KBM-7 (cell line): ENCODE measurements around the gene SPTLC2.
A peak's percentile ranks its signal among the peaks of the same experiment; 100 is the strongest.
"Not testable (repeated sequence)": the region's sequence is repeated elsewhere in the genome, so short reads cannot be mapped to it uniquely, and the experiment has no call there.

Experiments used
- DNase-seq: peaks from one replicate; pipeline ENCODE4 v3.0.0-alpha.2; 2015
- in situ Hi-C: fragments of 300-500 bp; cut with MboI; formaldehyde crosslinking; loops from 2 replicates; pipeline ENCODE4 v1.14.3; 2020; ENCODE audit warnings: low sequenced_read_pairs, low pct_unique_long_range_greater_than_20kb, mixed read lengths

SPTLC2 gene

DNA sequence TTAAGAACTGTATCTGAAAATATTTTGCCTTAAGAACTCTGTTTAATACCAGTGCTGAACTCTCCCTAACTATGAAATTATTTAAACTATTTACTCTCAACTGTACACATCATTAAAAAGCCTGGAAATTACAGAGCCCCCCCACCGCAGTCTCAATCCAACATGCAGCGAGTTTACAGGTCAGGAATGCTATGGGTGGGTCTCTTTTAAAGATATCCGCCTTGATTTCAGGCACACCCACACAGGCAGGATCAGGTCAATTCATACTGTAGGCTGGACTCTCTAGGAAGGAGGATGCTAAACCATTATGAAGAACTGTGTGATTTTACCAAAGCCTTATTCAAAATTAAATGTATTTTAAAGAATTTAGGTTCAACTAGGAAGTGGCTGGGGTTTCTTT is 16.5 kb downstream of the SPTLC2 start:
- in situ Hi-C loops = no loop called here
- DNase-seq = no peak

DNA sequence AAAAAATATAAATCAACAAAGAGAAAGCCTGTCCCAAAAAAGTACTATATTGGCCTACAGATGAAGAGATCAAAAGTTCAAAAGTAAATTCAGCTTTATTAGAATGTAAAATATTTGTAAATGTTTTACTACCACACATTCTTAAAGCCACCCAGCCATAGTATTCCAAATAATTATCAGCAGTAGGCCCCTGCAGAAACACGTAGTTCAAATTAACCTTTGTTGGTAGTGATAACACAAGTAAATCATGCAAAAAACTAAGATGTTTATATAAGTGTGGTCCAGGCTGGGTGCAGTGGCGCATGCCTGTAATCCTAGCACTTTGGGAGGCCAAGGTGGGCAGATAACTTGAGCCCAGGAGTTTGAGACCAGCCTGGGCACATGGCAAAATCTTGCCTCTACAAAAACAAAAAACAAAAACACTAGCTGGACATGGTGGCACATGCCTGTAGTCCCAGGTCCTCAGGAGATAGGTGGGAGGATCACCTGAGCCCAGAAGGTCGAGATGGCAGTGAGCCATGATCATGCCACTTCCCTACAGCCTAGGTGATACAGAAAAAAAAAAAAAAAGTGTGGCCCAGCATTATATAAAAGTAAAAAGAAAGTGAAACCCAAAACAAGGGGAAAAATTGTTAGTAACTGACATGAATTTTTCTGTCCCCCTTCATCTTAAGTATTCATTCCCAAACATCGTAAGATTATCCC is 17.9 kb downstream of the SPTLC2 start:
- DNase-seq = no peak
- in situ Hi-C loops = no loop called here

GRCh38 chr14:77593501-77593961 is 22.9 kb downstream of the SPTLC2 start:
- in situ Hi-C loops = no loop called here
- DNase-seq = peak; percentile 95

GRCh38 chr14:77590845-77591485 is 25.5 kb downstream of the SPTLC2 start:
- in situ Hi-C loops = no loop called here
- DNase-seq = no peak

DNA sequence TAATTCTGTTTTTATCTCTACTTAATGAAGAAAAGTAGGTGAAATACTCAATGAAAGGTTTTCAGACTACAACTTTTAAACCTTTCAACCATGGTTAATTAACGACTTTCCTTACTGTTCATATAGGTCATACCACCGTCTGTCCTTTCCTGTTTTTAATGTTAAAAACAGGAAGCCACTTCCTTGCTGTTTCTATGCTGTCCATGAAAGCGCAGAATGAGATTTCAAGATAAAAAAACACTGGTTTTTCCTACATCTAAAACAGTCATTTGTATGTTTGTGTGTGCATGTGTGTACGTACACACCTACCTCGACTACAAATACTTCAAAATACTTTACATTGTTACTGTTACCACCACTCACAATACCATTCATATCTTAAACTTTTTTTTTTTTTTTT is 27.3 kb downstream of the SPTLC2 start:
- in situ Hi-C loops = no loop called here
- peak; percentile 66 for DNase-seq

- in situ Hi-C loops, DNase-seq: not testable (repeated sequence)
Observed at GRCh38 chr14:77588411-77589025, 27.9 kb downstream of the SPTLC2 start.

DNA sequence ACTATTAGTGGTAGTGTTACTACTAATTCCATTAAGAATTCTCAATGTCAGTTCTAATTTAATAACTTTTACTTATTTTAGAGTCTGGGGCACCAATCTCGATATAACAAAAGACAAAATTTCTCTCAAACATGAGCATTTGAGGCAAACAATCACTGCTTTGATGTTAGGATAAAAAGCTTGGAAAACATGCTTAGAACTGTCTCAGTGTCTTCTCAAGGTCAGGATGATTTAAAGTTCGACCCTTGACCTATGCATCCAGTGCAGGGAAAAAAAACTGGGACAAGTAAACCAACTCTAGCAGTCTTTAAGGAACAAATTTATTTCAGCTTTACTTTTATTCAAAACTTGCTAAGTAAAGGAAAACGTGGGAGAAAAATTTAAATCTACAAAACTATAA is 31.1 kb downstream of the SPTLC2 start:
- in situ Hi-C loops = no loop called here
- DNase-seq = no peak

DNA sequence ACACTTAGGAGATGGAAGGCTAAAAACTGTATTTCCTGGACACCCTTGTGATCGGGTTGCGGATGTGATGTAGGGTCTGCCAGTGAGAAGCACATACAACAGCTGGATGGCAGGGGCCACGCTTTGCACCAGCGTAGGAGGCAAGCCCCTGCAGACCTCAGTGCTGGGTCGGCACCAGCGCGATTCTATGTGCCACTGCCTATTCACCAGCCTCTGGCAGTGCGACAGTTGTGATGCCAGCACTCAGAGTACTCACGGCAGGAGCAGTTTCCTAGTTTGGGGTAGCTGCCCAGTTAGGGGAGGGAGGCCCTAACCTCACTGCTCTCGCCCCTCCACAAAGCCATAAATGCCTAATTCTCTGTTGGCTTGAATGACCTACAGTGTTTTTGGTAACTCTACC is 31.6 kb downstream of the SPTLC2 start:
- in situ Hi-C loops = no loop called here
- no peak for DNase-seq

DNA sequence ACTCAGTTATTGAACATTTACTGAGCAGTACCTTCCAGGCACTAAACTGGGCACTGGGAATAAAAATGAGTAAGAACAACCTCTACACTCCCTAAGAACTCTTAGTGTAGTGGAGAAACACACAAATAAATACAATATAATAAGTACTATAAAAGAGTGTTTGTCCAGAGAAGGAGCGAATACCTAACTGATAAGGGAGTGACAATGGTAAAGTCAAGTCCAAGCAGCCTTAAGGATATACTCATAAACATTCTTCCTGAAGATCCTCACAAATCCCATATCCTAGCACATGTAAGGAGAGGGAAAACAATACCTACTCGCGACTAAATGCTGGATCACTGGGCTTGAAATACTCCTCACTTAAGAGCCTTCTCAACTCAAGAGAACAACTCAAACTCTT is 32.8 kb downstream of the SPTLC2 start:
- DNase-seq = no peak
- in situ Hi-C loops = no loop called here

DNA sequence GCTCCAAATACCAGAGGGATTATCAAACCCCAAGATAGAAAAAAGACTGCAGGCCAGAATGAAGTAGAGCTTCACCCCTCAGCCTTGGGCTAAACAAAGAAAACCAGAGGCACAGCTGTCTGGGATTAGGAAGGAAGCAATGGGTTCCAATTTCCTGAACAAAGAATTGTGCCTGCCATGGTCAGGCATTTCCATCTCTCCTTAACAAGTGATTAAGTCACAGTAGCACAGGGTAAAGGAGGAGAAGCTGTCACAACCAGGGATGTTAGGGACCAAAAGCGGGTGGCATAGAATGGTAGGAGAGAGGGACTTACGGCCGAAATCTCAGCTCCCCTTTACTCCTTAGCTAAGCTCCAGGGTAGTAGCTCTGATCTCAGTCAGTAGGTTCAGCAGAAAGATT is 33.9 kb downstream of the SPTLC2 start:
- in situ Hi-C loops = no loop called here

DNA sequence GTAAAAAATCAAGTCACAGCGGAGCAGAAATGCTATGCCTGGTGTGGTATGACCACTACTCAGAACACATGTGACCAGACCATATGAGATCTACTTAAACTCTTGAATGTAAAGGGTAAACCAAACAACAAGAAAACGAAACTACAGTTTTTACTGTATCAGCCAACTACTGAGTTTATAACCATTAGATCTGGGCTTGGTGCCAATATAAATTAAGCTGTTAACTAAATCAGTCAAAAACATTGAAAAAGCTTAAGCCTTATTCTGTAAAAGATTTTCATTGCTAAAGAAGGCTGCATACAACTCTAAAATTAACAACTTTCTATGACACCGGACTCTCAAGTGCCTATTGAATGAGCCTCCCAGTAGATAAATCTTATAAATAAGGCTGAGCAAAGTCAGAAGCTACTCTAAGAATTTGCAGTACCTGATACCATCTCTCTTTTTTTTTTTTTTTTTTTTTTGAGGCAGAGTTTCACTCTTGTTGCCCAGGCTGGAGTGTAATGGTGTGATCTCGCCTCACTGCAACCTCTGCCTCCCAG is 35.4 kb downstream of the SPTLC2 start:
- in situ Hi-C loops = no loop called here
- DNase-seq = no peak

More for the DNA sequence above, 33.9 kb downstream of the SPTLC2 start:
- no peak for DNase-seq

DNA sequence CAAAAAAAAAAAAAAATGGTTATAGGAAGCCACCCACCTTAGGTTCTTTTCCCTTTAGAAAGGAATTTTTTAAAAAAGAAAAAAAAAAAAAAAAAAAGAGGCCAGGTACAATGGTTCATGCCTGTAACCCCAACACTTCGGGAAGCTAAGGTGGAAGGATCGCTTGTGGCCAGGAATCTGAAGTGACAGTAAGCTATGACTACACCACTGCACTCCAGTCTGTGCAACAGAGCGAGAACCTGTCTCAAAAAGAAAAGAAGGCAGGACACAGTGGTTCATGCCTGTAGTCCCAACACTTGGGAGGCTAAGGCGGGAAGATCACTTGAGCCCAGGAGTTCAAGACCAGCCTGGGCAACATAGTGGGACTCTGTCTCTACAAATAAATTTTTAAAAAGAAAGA is 36.0 kb downstream of the SPTLC2 start:
- DNase-seq = no peak
- in situ Hi-C loops = no loop called here

GRCh38 chr14:77579780-77580179 is 36.7 kb downstream of the SPTLC2 start:
- no peak for DNase-seq

GRCh38 chr14:77579065-77579464 is 37.4 kb downstream of the SPTLC2 start:
- in situ Hi-C loops = no loop called here
- no peak for DNase-seq

More at GRCh38 chr14:77579780-77580179, 36.7 kb downstream of the SPTLC2 start:
- in situ Hi-C loops = no loop called here

DNA sequence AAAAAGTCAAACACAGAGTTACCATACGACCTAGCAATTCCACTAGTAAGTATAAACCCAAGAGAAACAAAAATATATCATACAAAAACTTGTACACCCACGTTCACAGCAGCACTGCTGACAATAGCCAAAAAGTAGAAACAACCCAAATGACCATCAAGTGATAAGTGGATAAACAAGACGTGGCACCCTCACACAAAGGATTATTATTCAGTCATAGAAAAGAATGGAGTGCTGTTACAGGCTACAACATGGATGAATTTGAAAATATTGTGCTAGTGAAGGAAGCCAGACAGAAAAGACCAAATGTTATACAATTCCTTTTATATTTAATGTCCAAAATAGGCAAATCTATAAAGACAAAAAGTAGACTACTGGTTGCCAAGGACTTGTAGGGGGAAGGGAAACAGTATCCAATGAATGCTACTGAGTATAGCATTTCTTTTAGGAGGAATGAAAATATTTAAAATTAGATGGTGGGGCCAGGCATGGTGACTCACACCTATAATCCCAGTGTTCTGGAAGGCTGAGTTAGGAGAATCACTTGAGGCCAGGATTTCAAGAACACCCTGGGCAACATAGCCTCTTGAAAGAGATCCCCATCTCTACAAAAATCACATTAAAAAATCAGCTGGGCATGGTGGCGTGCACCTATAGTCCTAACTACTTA is 41.9 kb downstream of the SPTLC2 start:
- no peak for DNase-seq
- in situ Hi-C loops = no loop called here

GRCh38 chr14:77573964-77574363 is 42.5 kb downstream of the SPTLC2 start:
- DNase-seq = no peak
- in situ Hi-C loops = no loop called here

DNA sequence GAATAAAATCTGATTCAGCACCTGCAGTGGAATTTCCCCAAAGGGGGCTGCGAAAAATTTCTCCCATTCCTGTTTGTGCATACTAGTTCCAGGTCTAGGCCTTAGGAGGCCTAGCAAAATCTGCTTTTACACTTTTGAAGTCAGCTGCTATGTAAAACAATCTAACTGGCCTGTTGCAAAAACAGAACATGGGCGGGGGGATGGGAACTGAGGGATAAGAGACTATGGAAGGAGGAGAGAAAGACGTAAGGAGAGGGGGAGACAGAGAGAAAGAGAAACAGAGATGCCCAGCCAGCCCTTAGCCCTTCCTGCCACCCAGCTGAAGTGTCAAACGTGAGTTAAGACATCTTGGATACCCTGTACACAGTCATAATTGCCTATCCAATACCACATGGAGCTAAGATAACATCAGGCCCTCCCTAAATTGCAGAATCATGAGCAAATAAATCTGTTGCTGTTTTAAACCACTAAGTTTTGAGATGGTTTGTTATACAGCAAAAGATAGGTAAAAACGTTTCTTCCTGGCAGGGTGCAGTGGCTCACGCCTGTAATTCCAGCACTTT is 45.6 kb downstream of the SPTLC2 start:
- in situ Hi-C loops = no loop called here
- DNase-seq = no peak

DNA sequence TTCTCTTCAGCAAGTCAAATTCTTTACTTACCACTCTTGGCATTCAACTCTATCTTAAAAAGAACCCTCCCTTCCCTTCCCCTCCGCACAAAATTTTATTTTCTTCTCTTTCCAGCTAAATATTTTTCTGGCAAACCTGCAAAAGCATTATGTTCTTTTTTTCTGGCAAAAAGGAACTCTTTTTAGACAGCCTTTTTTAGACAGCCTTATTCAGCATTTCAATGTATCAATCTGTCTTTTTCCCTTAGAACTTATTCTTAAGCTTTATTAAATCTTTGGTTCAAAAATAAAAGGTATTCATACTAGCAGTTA is 50.5 kb downstream of the SPTLC2 start:
- no peak for DNase-seq
- in situ Hi-C loops = no loop called here

GRCh38 chr14:77565289-77565993 is 51.0 kb downstream of the SPTLC2 start:
- no peak for DNase-seq
- in situ Hi-C loops = no loop called here
